Muscle layer of colon (tissue), 2 donors: ENCODE measurements around the gene KNL1.
"Not testable (repeated sequence)": the region's sequence is repeated elsewhere in the genome, so short reads cannot be mapped to it uniquely, and the experiment has no call there.

ENCODE experiments used
- H3K27ac ChIP-seq: one replicate; pipeline ENCODE4 v1.7.0; 2013; ENCODE audit warnings: low read depth, mild to moderate bottlenecking, low read length, moderate library complexity
- H3K27me3 ChIP-seq, 2 donors: one replicate each; pipeline ENCODE4 v1.7.0; 2013; ENCODE audit warnings: low read length in 2 of 2, mild to moderate bottlenecking in 2 of 2; ENCODE audit not compliant: insufficient read depth in 2 of 2, control insufficient read depth in 1 of 2
- H3K36me3 ChIP-seq: one replicate; pipeline ENCODE4 v1.7.0; 2013; ENCODE audit warnings: mild to moderate bottlenecking, low read length; ENCODE audit not compliant: insufficient read depth
- H3K4me1 ChIP-seq: one replicate; pipeline ENCODE4 v1.7.0; 2013; ENCODE audit warnings: mild to moderate bottlenecking, low read length; ENCODE audit not compliant: insufficient read depth
- H3K4me3 ChIP-seq, 2 donors: one replicate each; pipeline ENCODE4 v1.7.0; 2013; ENCODE audit warnings: low read length in 2 of 2, low read depth in 1 of 2, mild to moderate bottlenecking in 1 of 2, moderate library complexity in 1 of 2
- H3K9ac ChIP-seq: one replicate; pipeline ENCODE4 v1.7.0; 2013; ENCODE audit warnings: low read length
- H3K9me3 ChIP-seq: one replicate; pipeline ENCODE4 v1.7.0; 2013; ENCODE audit warnings: mild to moderate bottlenecking, low read length
- donor health status: abdominal sarcoma.
- donor health status: Adenocarcinoma of cecum.

Gene KNL1

DNA sequence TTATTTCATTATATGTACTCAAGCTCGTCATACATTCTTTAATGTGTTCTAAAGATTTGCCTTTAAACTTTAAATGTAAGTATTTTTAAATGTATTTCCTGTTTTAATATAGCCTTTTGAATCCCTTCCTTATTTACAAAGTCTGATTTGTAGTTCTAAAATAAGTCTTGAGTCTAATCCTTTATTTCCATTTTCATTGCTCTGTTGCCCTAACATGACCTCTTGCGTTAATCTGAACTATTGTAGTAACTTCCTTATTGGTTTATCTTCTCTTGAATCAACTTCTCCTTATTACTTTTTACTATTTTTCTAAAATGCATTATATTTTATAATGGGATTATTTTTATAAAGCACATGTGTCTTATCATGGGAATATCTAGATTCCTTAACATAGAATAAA lies 24.0 kb downstream of the KNL1 start:
- Histone ChIP-seq H3K9ac (no peak overlapping the region), H3K4me3 (no peak overlapping the region), H3K36me3 (no peaks in the 10 kb centered on the region), H3K27me3 (no peaks in the 10 kb centered on the region), H3K9me3 (no peaks in the 10 kb centered on the region), H3K4me1 (no peaks in the 10 kb centered on the region), H3K27ac (no peak overlapping the region)

DNA sequence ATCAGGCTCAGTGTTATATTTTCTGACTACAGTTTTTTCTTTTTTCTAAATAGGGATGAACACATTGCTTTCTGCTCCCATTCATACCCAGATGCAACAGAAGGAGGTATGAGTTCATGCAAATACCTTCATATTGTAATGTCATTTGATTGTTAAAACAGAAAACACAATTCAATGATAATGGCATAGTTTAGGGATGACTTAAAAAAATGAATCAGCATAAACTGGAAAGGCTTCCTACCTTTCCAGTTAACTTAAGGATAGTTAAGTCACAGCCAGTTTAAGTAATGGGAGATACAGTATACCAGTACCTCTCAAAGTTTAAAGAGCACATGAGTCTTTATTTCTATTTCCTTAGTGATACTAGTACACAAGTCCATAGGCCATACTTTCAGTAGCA lies 24.9 kb downstream of the KNL1 start:
- Histone ChIP-seq H3K36me3 (no peaks in the 10 kb centered on the region), H3K27me3 (no peaks in the 10 kb centered on the region), H3K9ac (no peak overlapping the region), H3K4me3 (no peak overlapping the region), H3K27ac (no peak overlapping the region), H3K9me3 (no peaks in the 10 kb centered on the region), H3K4me1 (no peaks in the 10 kb centered on the region)

DNA sequence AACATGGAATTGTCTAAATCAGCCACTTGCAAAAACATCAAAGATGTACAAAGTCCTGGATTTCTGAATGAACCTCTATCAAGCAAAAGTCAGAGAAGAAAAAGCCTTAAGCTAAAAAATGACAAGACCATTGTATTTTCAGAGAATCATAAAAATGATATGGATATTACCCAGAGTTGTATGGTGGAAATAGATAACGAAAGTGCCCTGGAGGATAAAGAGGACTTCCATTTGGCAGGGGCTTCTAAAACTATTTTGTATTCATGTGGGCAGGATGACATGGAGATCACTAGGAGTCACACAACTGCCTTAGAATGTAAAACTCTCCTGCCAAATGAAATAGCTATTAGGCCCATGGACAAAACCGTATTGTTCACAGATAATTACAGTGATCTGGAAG lies 29.3 kb downstream of the KNL1 start:
- H3K4me3 ChIP-seq, result no peak overlapping the region
- H3K9ac ChIP-seq, result no peak overlapping the region
- H3K9me3 ChIP-seq, result no peaks in the 10 kb centered on the region
- H3K36me3 ChIP-seq, result no peaks in the 10 kb centered on the region
- H3K27me3 ChIP-seq, result no peaks in the 10 kb centered on the region
- no peak overlapping the region for H3K27ac ChIP-seq
- no peaks in the 10 kb centered on the region for H3K4me1 ChIP-seq

DNA sequence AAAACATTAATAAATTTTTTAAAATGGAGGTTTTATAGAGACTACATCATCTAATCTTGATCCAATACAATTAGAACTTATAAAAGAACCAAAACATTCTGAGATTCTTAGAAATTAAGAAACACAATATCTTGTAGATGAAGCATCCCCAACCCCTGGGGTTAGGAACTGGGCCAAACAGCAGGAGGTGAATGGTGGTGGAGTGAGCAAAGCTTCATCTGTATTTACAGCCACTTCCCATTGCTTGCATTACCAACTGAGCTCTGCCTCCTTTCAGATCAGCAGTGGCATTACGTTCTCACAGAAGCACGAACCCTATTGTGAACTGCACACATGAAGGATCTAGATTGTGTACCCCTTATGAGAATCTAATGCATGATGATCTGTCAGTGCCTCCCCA lies 36.3 kb downstream of the KNL1 start:
- no peak overlapping the region for H3K27ac ChIP-seq
- no peaks in the 10 kb centered on the region for H3K27me3 ChIP-seq
- H3K36me3 ChIP-seq, result no peaks in the 10 kb centered on the region
- no peak overlapping the region for H3K4me3 ChIP-seq
- H3K4me1 ChIP-seq, result no peaks in the 10 kb centered on the region
- no peak overlapping the region for H3K9ac ChIP-seq
- H3K9me3 ChIP-seq, result no peaks in the 10 kb centered on the region

DNA sequence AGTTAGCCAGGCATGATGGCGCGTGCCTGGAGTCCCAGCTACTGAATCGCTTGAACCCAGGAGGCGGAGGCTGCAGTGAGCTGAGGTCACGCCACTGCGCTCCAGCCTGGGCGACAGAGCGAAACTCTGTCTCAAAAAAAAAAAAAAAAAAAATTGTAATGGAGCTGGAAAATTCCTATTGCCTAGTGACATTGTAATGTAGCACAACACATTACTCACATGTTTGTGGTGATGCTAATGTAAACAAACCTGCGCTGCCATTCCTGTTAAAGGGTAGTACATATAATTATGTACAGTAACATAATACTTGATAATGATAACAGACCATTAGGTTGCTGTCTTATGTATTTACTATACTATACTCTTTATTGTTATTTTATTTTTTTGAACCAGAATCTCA lies 39.1 kb downstream of the KNL1 start:
- Histone ChIP-seq H3K27me3 (no peaks in the 10 kb centered on the region), H3K36me3 (no peaks in the 10 kb centered on the region), H3K27ac (no peak overlapping the region), H3K4me3 (no peak overlapping the region), H3K9me3 (no peaks in the 10 kb centered on the region), H3K4me1 (no peaks in the 10 kb centered on the region), H3K9ac (no peak overlapping the region)

DNA sequence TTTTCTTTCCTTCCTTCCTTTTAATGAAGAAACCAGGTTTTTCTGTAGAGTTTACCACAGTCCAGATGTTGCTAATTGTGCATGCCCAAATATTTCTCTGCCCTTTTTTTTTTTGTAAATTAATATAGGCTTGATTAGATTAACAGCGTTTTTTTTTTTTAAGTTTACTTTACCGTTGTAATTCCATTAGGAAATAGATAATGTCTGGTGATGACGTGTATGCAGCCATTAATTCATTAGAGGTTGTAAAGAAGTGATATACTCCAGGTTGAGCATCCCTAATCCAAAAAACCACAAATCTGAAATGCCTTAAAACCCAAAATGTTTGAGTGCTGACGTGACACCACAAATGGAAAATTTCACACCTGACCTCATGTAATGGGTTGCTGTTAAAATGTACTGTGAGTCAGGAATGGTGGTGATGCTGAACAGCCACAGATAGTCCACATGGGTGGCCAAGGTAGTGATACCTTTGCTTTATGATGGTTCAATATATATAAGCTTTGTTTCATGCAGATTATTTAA lies 43.2 kb downstream of the KNL1 start:
- Histone ChIP-seq H3K36me3 (no peaks in the 10 kb centered on the region), H3K4me1 (no peaks in the 10 kb centered on the region), H3K27me3 (no peaks in the 10 kb centered on the region), H3K9ac (no peak overlapping the region), H3K4me3 (no peak overlapping the region), H3K9me3 (no peaks in the 10 kb centered on the region), H3K27ac (no peak overlapping the region)

DNA sequence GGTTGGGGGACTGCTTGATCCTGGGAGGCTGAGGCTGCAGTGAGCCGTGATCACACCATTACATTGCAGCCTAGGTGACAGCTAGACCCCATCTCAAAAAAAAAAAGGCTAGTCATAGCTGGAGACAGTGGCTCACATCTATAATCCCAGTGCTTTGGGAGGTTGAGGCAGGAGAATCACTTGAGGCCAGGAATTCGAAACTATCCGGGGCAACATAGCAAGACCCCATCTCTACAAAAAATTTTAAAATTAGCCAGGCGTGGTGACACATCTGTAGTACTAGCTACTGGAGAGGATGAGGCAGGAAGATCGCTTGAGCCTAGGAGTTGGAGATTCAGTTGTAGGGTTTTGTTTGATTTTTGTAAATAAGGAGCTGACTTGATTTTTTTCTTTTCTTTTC lies 45.6 kb downstream of the KNL1 start:
- H3K9ac ChIP-seq, result no peak overlapping the region

DNA sequence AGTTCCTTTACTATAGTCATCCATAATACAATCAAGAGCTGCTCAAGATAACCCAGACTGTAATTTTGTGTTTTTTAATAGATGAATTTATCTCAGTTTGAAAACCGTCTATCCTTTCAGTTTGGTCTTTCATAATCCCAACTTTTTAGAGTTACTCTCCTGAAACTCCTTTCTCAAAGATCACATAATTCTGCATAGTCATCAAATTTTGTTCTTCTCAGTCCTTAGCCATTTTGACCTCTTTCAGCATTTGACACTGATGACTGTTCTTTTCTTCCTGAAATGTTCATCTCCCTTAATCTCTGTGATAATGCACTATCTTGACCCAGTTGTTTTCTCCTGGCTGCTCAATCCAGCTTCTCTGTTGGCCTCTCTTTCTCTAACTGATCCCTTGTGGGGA lies 53.5 kb downstream of the KNL1 start:
- Histone ChIP-seq H3K27ac (no peak overlapping the region), H3K36me3 (no peaks in the 10 kb centered on the region), H3K9ac (no peak overlapping the region)

More for the DNA sequence above, 45.6 kb downstream of the KNL1 start:
- H3K27me3 ChIP-seq, result no peaks in the 10 kb centered on the region
- H3K36me3 ChIP-seq, result no peaks in the 10 kb centered on the region
- no peak overlapping the region for H3K27ac ChIP-seq
- H3K4me1 ChIP-seq, result no peaks in the 10 kb centered on the region
- H3K9me3 ChIP-seq, result no peaks in the 10 kb centered on the region
- no peak overlapping the region for H3K4me3 ChIP-seq

DNA sequence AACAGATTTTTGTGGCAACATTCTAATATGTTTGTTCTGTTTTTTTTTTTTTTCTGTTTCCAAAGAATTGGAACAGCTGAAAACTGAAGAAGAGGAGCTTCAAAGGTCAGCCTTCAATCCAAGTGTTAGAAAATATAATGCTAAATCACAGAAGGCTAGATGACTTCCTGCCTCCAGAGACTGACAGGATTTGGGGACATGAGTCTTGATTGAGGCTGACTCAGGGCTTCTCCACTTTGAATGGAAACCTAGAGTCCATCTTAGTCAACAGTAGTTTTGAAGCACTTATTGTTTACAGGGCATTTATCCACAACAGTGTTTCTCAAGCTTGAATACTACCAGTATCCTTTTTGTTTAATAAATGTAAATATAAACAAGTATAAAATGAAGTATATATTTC lies 56.4 kb downstream of the KNL1 start:
- Histone ChIP-seq H3K4me3 (no peak overlapping the region), H3K27me3 (no peaks in the 10 kb centered on the region), H3K27ac (no peak overlapping the region), H3K36me3 (no peaks in the 10 kb centered on the region), H3K4me1 (no peaks in the 10 kb centered on the region), H3K9me3 (no peaks in the 10 kb centered on the region), H3K9ac (no peak overlapping the region)

More for the DNA sequence above, 53.5 kb downstream of the KNL1 start:
- Histone ChIP-seq H3K4me1 (no peaks in the 10 kb centered on the region), H3K4me3 (no peak overlapping the region), H3K9me3 (no peaks in the 10 kb centered on the region), H3K27me3 (no peaks in the 10 kb centered on the region)

DNA sequence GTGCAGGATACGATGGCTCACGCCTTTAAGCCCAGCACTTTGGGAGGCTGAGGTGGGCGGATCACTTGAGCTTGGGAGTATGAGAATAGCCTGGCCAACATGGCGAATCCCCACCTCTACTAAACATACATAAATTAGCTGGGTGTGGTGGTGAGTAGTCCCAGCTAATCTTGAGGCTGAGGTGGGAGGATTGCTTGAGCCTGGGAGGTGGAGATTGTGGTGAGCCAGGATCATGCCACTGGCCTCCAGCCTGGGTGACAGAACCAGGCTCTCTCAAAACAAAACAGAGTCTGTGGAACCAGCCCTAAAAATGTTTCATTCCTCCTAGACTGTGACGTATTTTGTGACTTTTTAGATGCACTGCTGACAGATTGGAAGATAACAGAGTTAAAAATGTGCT lies 66.6 kb downstream of the KNL1 start:
- Histone ChIP-seq H3K27me3 (no peaks in the 10 kb centered on the region), H3K4me1 (no peaks in the 10 kb centered on the region), H3K9me3 (no peaks in the 10 kb centered on the region), H3K36me3 (no peaks in the 10 kb centered on the region), H3K27ac (no peak overlapping the region), H3K4me3 (no peak overlapping the region), H3K9ac (no peak overlapping the region)

DNA sequence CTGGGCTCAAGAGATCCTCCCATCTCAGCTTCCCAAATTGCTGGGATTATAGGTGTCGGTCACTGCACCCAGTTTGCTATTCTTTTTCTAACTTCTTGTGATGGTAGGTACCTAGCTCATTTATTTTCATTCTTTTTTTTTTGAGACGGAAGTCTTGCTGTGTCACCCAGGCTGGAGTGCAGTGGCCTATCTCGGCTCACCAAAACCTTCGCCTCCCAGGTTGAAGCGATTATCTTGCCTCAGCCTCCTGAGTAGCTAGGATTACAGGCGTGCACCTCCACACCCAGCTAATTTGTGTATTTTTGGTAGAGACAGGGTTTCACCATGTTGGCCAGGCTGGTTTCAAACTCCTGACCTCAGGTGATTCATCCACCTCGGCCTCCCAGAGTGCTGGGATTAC lies 70.9 kb downstream of the KNL1 start:
- H3K9ac ChIP-seq, result no peak overlapping the region
- no peaks in the 10 kb centered on the region for H3K27me3 ChIP-seq
- H3K9me3 ChIP-seq, result no peaks in the 10 kb centered on the region
- no peaks in the 10 kb centered on the region for H3K36me3 ChIP-seq
- H3K4me3 ChIP-seq, result no peak overlapping the region
- H3K4me1 ChIP-seq, result no peaks in the 10 kb centered on the region
- H3K27ac ChIP-seq, result no peak overlapping the region

DNA sequence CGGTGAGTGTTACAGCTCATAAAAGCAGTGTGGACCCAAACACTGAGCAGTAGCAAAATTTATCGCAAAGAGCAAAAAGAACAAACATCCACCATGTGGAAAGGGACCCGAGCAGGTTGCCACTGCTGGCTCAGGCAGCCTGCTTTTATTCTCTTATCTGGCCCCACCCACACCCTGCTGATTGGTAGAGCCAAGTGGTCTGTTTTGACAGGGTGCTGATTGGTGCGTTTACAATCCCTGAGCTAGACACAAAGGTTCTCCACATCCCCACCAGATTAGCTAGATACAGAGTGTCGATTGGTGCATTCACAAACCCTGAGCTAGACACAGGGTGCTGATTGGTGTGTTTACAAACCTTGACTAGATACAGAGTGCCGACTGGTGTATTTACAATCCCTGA lies 82.2 kb downstream of the KNL1 start:
- H3K36me3 ChIP-seq, H3K9me3 ChIP-seq, H3K4me3 ChIP-seq, H3K27me3 ChIP-seq, H3K9ac ChIP-seq, H3K27ac ChIP-seq, H3K4me1 ChIP-seq: not testable (repeated sequence)
